Measurements from ENCODE around the gene MAGI2. TPM values are rescaled to one million over a fixed set of nuclear protein-coding genes. Genes with fewer than 3 reads are reported as not detected.

The MAGI2 gene
- total RNA-seq, 3 donors from 2014 or later (not counting 1 experiment from before 2014, with no cell fraction given): 0.09 to 0.48 (median 0.27) TPM

DNA sequence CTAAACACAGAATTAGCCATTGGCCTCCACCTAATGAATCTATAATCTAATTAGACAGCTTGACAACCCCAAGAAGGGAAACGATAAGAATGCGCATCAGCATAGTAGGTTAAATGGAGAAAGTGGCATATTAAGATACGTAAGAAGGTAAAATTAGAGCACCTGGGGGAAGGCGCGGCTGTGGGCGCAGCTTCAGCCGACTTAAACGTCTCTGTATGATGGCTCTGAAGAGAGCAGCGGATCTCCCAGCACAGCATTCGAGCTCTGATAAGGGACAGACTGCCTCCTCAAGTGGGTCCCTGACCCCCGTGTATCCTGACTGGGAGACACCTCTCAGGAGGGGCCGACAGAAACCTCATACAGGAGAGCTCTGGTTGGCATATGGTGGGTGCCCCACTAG, 1136.1 kb downstream of the MAGI2 start:
- Mint-ChIP-seq H3K36me3 (no peaks in the 10 kb centered on the region), H3K27ac (no peak overlapping the region), H3K9me3 (peaks cover 6 to 12% of the 10 kb centered on the region in 2 donors), H3K4me1 (no peaks in the 10 kb centered on the region), H3K27me3 (ENCODE audit: low read depth in 2 of 2) (peaks cover 0 to 3% of the 10 kb centered on the region in 2 donors), H3K4me3 (no peak overlapping the region)
- WGBS (ENCODE audit: insufficient coverage): 88% methylated on average over 12 of the region's 12 CpGs
- H3K27me3 ChIP-seq (ENCODE audit: control insufficient read depth, insufficient read depth, low read length): no peaks in the 10 kb centered on the region
- no peak for ATAC-seq
- no peaks in the 10 kb centered on the region for H3K36me3 ChIP-seq (ENCODE audit: control insufficient read depth, insufficient read depth, low read length)
- no peak for DNase-seq
- H3K4me1 ChIP-seq (ENCODE audit: control insufficient read depth, insufficient read depth, low read length): no peaks in the 10 kb centered on the region
- no peak overlapping the region for H3K27ac ChIP-seq (ENCODE audit: low read length)
- intact Hi-C loops (cut with micrococcal nuclease): no loop called here
- H3K4me3 ChIP-seq (ENCODE audit: low read length): no peak overlapping the region
- H3K9me3 ChIP-seq (ENCODE audit: control insufficient read depth, insufficient read depth, low read length): no peaks in the 10 kb centered on the region
- no peak for TF ChIP-seq CTCF (IDR thresholded peaks at IDR 0.05)

DNA sequence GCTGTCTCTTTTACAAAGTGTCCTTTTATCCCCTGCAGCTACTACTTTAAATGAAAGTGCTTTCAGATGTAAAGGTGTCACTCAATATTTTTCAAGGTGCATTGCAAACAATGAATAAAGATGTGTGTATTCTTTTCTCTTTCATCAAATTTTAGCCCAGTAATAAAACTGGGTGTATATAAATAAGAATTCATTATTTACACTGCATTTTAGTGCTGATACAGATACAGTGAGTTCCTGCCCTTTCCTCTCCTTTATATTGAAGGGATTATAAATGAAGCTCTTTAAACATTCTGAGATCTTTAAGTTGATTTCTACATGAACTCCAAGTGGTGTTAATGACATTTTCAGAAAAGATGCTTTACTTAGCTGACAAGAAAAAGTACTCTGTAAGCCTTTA, 1137.4 kb downstream of the MAGI2 start:
- Histone ChIP-seq H3K27ac (ENCODE audit: low read length) (no peak overlapping the region), H3K4me3 (ENCODE audit: low read length) (no peak overlapping the region), H3K9me3 (ENCODE audit: control insufficient read depth, insufficient read depth, low read length) (no peaks in the 10 kb centered on the region), H3K4me1 (ENCODE audit: control insufficient read depth, insufficient read depth, low read length) (no peaks in the 10 kb centered on the region), H3K27me3 (ENCODE audit: control insufficient read depth, insufficient read depth, low read length) (no peaks in the 10 kb centered on the region), H3K36me3 (ENCODE audit: control insufficient read depth, insufficient read depth, low read length) (no peaks in the 10 kb centered on the region)
- DNase-seq: no peak
- peaks cover 6 to 12% of the 10 kb centered on the region in 2 donors for H3K9me3 Mint-ChIP-seq
- H3K27ac Mint-ChIP-seq: no peak overlapping the region
- TF ChIP-seq CTCF (IDR thresholded peaks at IDR 0.05): no peak
- no peak for ATAC-seq
- intact Hi-C loops (cut with micrococcal nuclease): no loop called here
- no peaks in the 10 kb centered on the region for H3K4me1 Mint-ChIP-seq
- H3K27me3 Mint-ChIP-seq (ENCODE audit: low read depth in 2 of 2): peaks cover 0 to 3% of the 10 kb centered on the region in 2 donors
- no peak overlapping the region for H3K4me3 Mint-ChIP-seq
- H3K36me3 Mint-ChIP-seq: no peaks in the 10 kb centered on the region

DNA sequence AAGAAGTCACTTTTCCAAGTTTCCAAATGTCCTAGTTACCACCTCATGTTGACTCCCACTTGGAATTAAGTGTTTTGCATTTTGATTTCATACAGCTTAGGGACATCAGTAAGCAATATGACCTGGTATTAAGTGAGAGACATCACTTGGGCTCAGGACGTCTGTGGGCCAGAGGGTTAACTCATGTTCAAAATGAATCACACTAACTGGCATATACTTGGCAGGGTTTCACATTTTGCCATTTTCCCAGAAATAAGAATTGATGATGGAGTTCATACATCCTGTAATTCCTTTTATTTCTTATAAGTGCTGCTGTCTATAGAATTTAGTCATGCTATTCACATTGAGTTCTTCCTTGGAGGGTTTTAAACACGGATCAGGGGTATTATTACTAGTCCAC, 1138.3 kb downstream of the MAGI2 start:
- no peaks in the 10 kb centered on the region for H3K27me3 ChIP-seq (ENCODE audit: control insufficient read depth, insufficient read depth, low read length)
- intact Hi-C loops (cut with micrococcal nuclease): no loop called here
- Mint-ChIP-seq H3K4me3 (no peak overlapping the region), H3K9me3 (peaks cover 6 to 12% of the 10 kb centered on the region in 2 donors), H3K36me3 (no peaks in the 10 kb centered on the region), H3K4me1 (no peaks in the 10 kb centered on the region), H3K27ac (no peak overlapping the region), H3K27me3 (ENCODE audit: low read depth in 2 of 2) (peaks cover 0 to 3% of the 10 kb centered on the region in 2 donors)
- no peak overlapping the region for H3K27ac ChIP-seq (ENCODE audit: low read length)
- no peak for DNase-seq
- WGBS (ENCODE audit: insufficient coverage): 72% methylated on average over 1 of the region's 2 CpGs
- H3K36me3 ChIP-seq (ENCODE audit: control insufficient read depth, insufficient read depth, low read length): no peaks in the 10 kb centered on the region
- ATAC-seq: no peak
- no peaks in the 10 kb centered on the region for H3K4me1 ChIP-seq (ENCODE audit: control insufficient read depth, insufficient read depth, low read length)
- no peak for TF ChIP-seq CTCF (IDR thresholded peaks at IDR 0.05)
- no peaks in the 10 kb centered on the region for H3K9me3 ChIP-seq (ENCODE audit: control insufficient read depth, insufficient read depth, low read length)
- H3K4me3 ChIP-seq (ENCODE audit: low read length): no peak overlapping the region

DNA sequence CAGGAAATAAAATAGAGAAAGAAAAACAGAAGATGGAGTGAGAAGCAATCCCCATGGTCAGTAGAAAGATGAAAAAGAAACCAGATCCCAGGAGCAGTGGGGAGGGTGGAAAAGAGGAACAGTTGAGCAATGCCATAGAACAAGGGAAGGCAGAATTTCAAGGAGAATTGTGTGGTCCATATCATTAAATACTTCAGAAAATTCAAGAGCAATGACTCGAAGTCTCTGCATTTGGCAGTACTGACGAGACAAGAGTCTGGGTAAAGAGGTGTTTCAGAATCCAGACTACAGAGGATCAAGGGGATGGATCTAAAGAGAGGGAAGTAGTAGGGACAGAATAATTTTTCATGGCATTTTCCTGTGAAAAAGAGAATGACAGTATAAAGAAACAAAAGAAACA, 1142.3 kb downstream of the MAGI2 start:
- H3K4me3 Mint-ChIP-seq: no peak overlapping the region
- intact Hi-C loops (cut with micrococcal nuclease): no loop called here
- peaks cover 0 to 3% of the 10 kb centered on the region in 2 donors for H3K9me3 Mint-ChIP-seq
- H3K27me3 Mint-ChIP-seq (ENCODE audit: low read depth in 2 of 2): no peaks in the 10 kb centered on the region
- no peak overlapping the region for H3K27ac Mint-ChIP-seq
- Histone ChIP-seq H3K36me3 (ENCODE audit: control insufficient read depth, insufficient read depth, low read length) (no peaks in the 10 kb centered on the region), H3K4me1 (ENCODE audit: control insufficient read depth, insufficient read depth, low read length) (no peaks in the 10 kb centered on the region), H3K27me3 (ENCODE audit: control insufficient read depth, insufficient read depth, low read length) (no peaks in the 10 kb centered on the region), H3K4me3 (ENCODE audit: low read length) (no peak overlapping the region), H3K27ac (ENCODE audit: low read length) (no peak overlapping the region), H3K9me3 (ENCODE audit: control insufficient read depth, insufficient read depth, low read length) (no peaks in the 10 kb centered on the region)
- H3K4me1 Mint-ChIP-seq: no peaks in the 10 kb centered on the region
- 80% methylated on average over 2 of the region's 2 CpGs for whole genome bisulfite sequencing (ENCODE audit: insufficient coverage)
- H3K36me3 Mint-ChIP-seq: no peaks in the 10 kb centered on the region
- ATAC-seq: no peak
- TF ChIP-seq CTCF (IDR thresholded peaks at IDR 0.05): no peak
- no peak for DNase-seq

Data from natural killer cell (primary cell).